Measurements from ENCODE around the gene GCAT. TPM values are rescaled to one million over a fixed set of nuclear protein-coding genes. Genes with fewer than 3 reads are reported as not detected.

Gene GCAT
- total and polyA plus RNA-seq, 9 of the 15 experiments (the other 6 are each of a cell fraction or from before 2014, with no cell fraction given): 1.9 to 69.9 (median 26.4) TPM

GRCh38 chr22:37817705-37818408 is 10.1 kb downstream of the GCAT start (continued):
- TF ChIP-seq RERE (CRISPR knock-in tag; IDR thresholded peaks at IDR 0.05; ENCODE audit: borderline replicate concordance) (no peak), KAT7 (CRISPR knock-in tag; IDR thresholded peaks at IDR 0.05; ENCODE audit: borderline replicate concordance) (no peak), VEZF1 (CRISPR knock-in tag; IDR thresholded peaks at IDR 0.05) (peak; percentile 84), MYC (IDR thresholded peaks at IDR 0.05; ENCODE audit: low read depth, low read length) (peak; percentile 50; the same call in 1 of the 2 replicates), MYC (CRISPR knock-in tag; IDR thresholded peaks at IDR 0.05; ENCODE audit: borderline replicate concordance, low read depth) (no peak), DEAF1 (CRISPR knock-in tag; IDR thresholded peaks at IDR 0.05) (peak; percentile 66; the same call in 1 of the 2 replicates), C11orf30 (IDR thresholded peaks at IDR 0.05; ENCODE audit: low read depth) (no peak), JUND (IDR thresholded peaks at IDR 0.05; ENCODE audit: borderline replicate concordance, low read depth, low read length) (peak; percentile 15; the same call in 1 of the 2 replicates), JUND (tag; IDR thresholded peaks at IDR 0.05; ENCODE audit: borderline replicate concordance, low read depth, low read length) (no peak; the same call in 2 of the 3 replicates), SMC3 (conservative IDR thresholded peaks at IDR 0.05; ENCODE audit: insufficient read depth, low read depth, low read length) (peak; percentile 70), HMGN3 (IDR thresholded peaks at IDR 0.05; ENCODE audit: borderline replicate concordance, extremely low read depth, insufficient read length, low read depth, low read length) (peak; percentile 62), CREBBP (IDR thresholded peaks at IDR 0.05; ENCODE audit: low read depth, low read length) (no peak), RBFOX2 (IDR thresholded peaks at IDR 0.05; ENCODE audit: low read depth, low read length) (peak; percentile 67), RBM14 (IDR thresholded peaks at IDR 0.05; ENCODE audit: borderline replicate concordance, insufficient read depth, low read depth, low read length) (no peak), SNAPC5 (CRISPR knock-in tag; IDR thresholded peaks at IDR 0.05) (no peak), CREB1 (IDR thresholded peaks at IDR 0.05) (no peak), CREB1 (CRISPR knock-in tag; IDR thresholded peaks at IDR 0.05) (peak; percentile 55; the same call in 1 of the 2 replicates), ATF7 (IDR thresholded peaks at IDR 0.05) (peak; percentile 53)
